Measurements from ENCODE around the gene TACC3. TPM values are rescaled to one million over a fixed set of nuclear protein-coding genes. Genes with fewer than 3 reads are reported as not detected.

TACC3 gene
- total RNA-seq, 1 donor from 2014 or later, result 34.4 TPM

DNA sequence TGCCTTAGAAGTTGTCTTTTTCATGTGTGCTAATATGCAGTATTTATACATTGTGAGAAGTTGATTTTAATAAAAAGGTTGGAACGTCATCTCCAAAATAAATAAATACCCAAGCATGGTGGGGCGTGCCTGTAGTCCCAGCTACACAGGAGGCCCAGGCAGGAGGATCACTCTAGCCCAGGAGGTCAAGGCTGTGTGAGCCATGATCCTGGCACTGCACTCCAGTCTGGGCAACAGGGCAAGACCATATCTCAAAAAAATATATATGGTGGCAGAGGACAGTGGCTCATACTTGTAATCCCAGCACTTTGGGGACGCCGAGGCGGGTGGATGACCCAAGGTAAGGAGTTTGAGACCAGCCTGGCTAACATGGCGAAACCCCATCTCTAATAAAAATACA is 15.6 kb upstream of the TACC3 start:
- ATAC-seq, result no peak

GRCh38 chr4:1706358-1706757 is 15.0 kb upstream of the TACC3 start:
- ATAC-seq, result no peak

GRCh38 chr4:1708581-1708980 is 12.7 kb upstream of the TACC3 start:
- no peak for ATAC-seq

- no peak for ATAC-seq
Observed at GRCh38 chr4:1711055-1711570, 10.2 kb upstream of the TACC3 start.

GRCh38 chr4:1711571-1712215 is 9.6 kb upstream of the TACC3 start:
- ATAC-seq, result peak; percentile 4

DNA sequence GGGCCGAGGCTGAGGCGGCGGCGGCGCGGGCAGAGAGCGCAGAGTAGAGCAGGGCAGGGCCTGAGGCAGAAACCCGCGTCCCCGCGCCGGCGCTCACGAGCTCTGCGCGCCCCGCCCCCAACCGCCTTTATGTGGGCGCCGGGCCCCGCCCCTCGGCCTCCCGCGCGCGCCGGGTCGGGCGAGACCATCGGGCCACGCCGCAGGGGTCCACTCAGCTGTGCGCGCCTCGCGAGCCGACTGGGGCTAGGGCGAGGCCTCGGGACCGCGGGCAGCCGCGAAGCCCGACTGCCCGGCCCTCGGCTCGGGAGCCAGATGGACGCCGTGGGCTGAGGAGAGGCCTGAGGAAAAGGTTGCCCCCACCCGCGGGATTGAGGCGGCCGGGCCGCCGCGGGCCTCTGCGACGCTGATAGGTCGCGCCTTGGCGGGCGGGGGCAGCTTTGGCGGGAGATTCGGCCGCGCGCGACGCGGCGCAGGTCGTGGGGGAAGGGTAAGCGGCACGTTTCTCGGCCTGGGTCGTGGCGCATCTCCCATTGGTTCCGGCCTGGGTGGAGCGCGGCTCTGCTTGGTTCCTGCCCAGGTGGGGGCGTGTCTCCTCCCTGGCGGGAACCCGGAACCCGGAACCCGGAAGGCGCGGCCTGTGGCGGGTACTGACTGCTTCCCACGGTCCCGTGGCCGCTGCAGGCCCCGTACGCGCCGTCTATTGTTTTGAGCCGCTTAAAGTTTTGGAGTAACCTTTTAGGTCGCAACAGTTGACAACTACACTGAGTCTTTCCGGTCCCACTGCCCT is 8.9 kb upstream of the TACC3 start, which contains the start of gene SLBP:
Gene SLBP (minus strand): TSS at position 104 of the 787 bp plus-strand sequence. CDS start 131 bp downstream, outside the sequence.
- peak; percentile 95 for ATAC-seq

DNA sequence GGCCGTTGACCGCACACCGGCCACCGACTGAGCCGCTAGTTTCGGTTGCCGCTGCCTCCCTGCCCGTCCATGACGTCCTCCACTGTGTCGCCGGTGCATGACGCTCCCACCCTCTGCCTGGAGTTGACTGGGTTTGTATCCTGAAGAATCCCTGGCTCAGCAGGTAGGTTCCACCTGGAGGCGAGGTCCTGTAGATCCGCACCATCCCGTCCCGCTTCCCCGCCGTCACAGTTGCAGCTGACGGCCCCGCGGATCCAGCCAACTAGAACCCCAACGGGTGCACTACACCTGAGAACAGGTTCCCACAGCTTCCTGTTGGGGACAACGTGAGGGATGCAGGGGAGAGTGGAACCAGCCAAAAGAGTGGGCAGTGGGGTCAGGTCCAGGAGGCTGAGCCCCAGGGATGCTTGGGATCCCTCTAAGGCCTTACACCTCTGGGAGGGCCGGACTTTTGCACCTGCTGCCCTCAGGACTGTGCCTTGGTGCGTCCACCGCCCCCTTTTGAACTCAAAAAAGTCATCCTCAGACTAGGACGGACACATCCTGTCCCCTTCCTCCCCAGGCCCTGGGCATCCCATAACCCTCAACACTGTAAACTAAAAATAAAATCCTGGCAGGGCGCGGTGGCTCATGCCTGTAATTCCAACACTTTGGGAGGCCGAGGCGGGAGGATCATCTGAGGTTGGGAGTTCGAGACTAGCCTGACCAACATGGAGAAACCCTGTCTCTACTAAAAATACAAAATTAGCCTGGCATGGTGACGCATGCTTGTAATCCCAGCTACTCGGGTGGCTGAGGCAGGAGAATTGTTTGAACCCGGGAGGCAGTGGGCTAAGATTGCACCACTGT is 8.1 kb upstream of the TACC3 start:
- ATAC-seq, result peak; percentile 25

DNA sequence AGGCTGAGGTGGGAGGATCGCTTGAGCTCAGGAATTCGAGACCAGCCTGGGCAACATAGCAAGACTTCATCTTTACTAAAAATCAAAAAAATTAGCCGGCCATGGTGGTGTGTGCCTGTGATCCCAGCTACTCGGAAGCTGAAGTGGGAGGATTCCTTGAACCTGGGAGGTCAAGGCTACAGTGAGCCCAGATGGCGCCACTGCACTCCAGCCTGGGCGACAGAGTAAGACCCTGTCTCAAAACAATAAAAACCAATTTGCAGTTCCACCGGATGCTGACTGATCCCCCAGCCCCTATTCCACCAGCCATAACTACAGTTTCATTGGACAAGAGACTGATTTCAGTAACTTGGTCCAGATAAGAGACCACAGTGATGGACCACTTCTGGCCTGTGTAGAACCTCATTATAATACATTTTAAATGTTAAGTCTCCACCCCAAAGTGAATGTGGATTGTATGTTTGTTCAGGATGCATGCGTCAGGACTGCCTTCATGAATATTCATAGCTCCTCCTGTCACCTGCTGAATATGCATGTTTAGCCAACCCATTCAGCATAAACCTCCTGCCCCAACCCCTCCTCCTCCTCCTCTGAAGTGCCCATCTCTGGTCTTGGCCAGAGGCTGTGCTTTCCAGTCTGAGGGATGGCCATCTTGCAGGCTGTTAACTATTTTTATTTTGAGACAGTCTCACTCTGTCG is 6.9 kb upstream of the TACC3 start:
- no peak for ATAC-seq

DNA sequence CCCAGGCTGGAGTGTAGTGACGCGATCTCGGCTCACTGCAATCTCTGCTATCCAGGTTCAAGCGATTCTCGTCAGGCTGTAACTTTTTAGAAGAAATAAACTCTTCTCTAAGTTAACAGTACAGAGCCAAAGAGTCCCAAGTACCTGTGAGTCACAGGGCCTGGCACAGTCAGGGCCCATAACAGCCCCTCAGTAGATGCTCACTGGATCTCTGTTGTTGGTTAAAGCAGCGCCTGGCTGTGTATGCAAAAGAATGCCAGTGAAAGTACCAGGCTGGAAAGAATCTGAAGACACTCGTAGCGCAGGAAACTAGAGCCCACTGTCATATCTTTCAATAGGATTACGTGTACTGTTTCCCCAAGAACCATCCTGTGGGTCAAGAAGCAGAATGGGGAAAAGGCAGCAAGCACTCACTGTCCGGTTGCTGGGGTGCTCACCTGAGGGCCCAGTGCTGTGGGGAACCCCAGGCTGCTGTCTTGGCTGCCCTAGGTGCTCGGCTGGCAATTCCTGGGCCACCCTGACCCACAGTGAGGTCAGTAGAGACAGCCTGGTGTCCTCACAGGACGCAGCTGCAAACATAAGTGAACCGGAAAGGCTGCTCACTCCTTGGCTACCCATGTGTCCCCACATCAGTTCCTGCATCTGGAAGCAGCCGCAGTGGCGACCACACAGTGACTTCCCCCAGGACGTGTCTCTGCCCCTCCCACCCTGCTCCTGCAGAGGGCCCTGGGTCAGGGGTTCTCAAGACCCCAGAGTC is 6.1 kb upstream of the TACC3 start:
- ATAC-seq, result no peak

- ATAC-seq, result no peak
Observed at GRCh38 chr4:1716065-1716945, 5.0 kb upstream of the TACC3 start.

- ATAC-seq, result no peak
Observed at GRCh38 chr4:1717129-1718094, 3.9 kb upstream of the TACC3 start.

GRCh38 chr4:1718095-1718850 is 3.0 kb upstream of the TACC3 start:
- no peak for ATAC-seq

DNA sequence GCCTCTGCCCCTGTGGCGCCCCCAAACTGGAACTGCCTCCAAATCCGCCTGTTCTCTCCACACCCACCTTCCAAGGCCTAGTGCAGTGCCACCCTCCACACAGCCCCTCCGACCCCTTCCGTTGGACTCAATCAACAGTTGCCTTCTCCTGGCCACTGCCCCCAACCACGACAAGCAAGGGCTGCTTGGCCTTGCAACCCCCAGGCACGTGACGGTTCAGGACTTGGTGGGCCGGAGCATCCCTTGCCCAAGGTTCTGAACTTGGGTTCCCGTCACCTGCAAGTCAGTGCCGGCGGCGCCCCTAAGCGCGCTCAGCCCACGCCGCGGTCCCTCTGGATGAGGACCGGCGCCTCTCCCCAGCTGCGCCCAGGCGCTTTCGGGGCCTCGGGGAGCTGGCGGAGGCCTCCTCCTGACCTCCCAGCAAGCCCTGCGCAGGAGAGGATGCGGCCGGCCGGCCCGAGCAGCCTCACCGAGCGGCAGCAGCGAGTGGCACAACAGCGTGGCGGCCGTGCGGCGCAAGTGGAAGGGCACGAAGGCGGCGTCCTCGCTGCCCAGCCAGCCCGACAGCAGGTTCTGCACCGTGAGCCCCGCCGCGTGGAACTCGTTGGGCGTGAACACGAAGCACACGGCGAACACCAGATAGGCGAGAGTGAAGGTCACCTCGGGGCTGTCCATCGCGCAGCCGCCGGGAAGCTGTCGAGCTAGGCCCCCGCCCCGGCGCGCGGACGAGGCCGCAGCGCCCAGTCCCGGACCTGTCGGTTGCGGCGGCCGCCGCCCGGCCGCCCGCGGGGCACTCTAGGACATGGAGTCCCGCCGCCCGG is 948 bp upstream of the TACC3 start:
- peak; percentile 23 for ATAC-seq

DNA sequence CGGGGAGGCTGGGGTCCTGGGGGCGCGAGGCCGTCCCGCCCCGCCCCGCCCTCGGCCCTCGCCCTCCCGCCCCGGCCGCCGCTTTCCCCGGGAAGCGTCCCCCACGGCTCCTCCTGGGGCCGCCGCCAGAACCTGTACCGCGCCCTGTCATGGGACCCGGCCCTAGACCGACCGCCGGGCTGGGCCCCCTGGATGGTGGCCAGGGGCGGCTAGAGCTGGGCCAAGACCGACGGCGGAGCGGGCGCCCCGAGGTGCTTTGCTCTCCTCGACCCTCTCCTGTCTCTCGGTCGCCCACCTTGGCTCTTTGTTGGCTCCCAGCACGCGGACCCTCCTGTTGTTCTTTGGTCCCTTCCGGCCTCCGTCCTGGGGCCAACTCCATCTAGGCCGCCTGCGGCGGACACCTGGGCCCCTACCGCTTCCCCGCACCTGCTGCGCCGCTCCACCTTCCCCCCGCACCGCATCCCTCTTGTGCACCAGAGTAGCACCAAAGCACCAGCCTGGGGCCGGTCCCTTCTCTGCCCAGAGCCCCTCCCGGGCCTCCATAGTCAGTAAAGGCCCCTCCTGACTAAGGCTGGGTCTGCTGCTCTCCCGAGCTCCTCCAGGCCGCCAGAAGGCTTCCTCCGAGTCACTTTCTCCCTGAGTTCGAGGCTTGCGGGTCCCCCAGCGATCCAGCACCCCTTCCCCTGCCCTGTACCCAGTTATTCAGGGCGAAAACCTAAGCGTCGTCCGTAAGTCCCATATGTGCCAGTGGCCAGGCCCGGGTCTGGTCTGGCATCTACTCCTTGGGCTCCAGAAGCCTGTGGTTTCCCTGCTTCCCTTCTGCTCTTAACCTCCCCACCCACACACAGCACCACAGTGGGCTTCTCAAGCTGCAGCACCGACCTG is 587 bp downstream of the TACC3 start:
- ATAC-seq, result peak; percentile 1

- ATAC-seq, result no peak
Observed at GRCh38 chr4:1722551-1723118, 1.3 kb downstream of the TACC3 start.

Measured in esophagus mucosa (tissue), 1 donor.